CD4-positive, alpha-beta T cell treated with Interleukin-4 for 4 hours (primary cell): ENCODE results near the gene BARHL1.

ENCODE experiments used
- DNase-seq: peaks from one replicate; pipeline ENCODE4 v3.0.0-alpha.2; 2020

BARHL1 gene

GRCh38 chr9:132582276-132582785 is at the start of gene BARHL1:
Gene BARHL1 (plus strand): TSS chr9:132582606. CDS start chr9:132582798, 192 bp downstream.
- no peak for DNase-seq

DNA sequence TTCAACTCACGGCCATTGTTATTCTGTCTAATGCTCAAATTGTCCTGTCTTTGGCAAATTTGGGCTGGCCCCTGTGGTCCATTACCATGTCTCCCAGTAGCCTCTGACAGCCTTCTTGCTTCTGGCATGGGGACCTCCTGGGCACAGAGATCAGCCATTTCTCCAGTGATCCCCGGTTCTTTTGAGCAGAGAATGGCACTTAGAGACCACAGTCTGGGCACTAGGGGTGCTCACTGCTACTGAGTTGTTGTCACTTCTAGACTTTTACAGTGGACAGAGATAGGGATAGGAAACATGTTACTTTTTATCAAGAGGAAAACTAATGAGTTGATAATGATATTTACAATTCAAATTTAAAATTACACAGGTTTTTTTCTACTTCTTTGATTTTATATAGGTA is 47.6 kb upstream of the BARHL1 start:
- no peak for DNase-seq

DNA sequence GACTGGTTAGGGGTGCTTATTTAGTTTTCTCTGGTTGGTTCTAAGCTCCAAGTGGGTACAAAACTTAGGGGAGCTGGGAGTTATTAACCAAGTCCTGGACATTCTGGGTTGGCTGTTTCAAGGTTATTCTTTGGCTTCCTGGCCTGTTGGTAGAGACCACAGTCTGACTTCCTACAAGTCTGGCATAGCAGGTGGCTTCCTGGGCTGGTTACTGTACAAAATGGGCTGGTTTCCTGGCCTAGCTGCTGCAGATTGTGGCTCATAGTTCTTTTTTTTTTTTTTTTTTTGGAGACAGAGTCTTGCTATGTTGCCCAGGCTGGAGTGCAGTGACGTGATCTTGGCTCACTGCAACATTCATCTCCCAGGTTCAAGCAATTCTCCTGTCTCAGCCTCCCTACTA is 46.3 kb upstream of the BARHL1 start:
- no peak for DNase-seq

- DNase-seq = no peak
Measured at GRCh38 chr9:132537352-132537751, 45.1 kb upstream of the BARHL1 start.

DNA sequence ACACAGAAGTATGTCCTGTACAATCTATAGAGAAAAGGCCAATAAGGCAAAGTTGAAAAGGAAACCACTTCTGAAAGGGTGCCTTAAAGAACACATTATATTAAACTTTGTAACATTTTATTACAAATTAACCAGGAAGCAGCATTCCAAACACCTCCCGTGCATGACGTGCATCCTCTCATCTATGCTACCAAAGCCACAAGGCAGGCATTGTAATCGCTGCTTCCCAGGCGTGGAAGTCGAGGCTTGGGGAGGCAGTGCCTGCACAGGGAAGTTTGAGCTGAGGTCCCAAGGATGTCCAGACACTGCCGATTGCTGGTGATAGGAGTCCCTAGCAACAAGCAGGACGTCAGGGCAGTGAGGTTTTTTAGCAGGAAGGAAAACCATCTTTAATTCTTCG is 44.3 kb upstream of the BARHL1 start:
- no peak for DNase-seq

DNA sequence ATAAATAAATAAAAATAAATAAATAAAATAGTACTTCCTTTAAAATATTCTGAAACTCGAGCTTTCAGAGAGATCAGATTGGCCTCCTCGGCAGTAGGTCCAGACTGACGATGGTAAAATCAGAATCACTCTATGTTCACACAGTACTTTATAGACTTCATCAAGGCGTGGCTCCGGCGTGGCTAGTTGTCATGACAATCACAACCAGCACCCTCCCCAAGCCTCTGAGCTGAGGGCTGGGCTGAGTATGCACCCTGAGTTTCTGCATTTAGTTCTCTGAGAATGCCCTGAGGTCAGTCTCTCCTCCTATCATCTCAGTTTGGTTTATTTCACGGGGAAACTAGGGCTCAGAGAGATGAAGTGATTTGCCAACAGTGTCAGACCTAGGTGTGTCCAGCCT is 43.3 kb upstream of the BARHL1 start:
- no peak for DNase-seq

DNA sequence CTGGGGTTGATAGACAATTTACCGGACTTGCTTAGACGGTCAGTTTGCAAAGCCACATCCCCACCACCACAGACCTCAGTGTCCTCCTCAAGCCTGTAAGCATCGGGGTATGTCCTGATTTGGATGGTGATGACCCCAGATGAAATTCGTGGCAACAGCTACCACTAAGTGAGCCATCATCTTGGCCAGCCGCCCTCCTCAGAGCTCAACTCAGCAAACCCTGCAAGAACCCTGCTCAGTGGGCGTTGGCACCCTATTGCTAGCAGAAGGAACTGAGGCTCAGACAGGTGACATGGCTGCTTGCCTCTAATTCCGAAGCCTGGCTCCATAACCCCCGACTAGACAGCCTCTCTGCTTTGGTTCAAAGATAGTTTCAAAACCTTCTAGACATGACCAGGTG is 41.4 kb upstream of the BARHL1 start:
- no peak for DNase-seq

GRCh38 chr9:132541870-132542830 is 40.3 kb upstream of the BARHL1 start:
- DNase-seq = no peak

- no peak for DNase-seq
Measured at GRCh38 chr9:132543251-132543650, 39.2 kb upstream of the BARHL1 start.

- no peak for DNase-seq
Measured at GRCh38 chr9:132543960-132544359, 38.4 kb upstream of the BARHL1 start.

DNA sequence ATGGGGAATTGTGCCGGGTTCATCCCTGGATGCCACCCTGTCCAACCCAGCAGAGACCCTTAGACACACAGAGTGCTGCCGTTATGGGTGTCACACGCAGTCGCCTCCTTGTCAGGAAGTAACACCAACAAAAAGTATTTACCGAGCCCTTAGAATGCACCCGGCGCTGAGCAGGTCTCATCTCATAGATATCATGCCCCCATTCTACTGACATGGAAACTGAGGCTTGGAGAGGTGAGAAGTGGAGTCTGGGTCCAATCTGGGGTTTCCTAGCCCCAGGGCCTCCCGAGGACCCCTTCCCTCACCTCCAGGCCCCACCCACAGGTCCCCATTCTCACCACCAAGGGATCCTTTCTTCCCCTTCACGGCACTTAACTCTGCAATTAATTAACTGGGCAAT is 36.8 kb upstream of the BARHL1 start:
- DNase-seq = no peak

- no peak for DNase-seq
Measured at GRCh38 chr9:132546148-132547051, 36.0 kb upstream of the BARHL1 start.

- no peak for DNase-seq
Measured at GRCh38 chr9:132547052-132547431, 35.4 kb upstream of the BARHL1 start.

GRCh38 chr9:132547436-132547835 is 35.0 kb upstream of the BARHL1 start:
- no peak for DNase-seq

DNA sequence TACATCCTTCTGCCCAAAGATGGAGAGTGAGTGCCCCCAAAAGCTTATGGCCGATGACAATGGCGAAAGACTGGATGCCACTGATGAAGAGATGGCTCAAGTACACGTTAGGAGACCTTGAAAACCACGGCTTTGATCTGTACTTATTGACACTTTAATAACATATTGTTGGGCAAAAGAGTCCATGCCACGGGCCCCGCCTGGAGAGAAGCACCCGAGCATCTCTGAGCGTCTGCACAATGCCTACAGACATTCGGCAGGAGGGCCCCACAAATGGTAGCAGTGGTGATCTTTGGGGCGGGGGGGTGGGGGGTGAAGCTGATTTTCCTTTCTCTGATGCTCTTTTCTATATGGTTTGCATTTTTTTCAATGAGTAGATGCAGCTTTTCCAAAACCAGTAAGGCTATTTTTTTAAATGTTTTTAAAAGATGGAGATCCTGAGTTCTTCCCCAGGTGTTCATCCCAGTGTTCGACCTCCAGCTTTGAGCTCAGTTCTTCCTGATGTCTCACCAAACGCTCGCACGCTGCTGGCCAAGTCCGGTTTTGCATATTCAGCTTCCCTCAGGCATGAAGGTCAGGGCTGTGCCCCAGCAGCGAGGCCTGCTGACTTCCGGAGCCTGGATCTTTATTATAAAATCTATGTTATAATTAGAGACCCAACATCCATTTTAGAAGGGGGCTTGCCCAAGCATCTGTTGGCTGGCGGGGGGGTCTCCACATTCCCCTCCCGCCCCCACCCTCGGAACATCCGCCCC is 34.3 kb upstream of the BARHL1 start:
- no peak for DNase-seq

GRCh38 chr9:132548751-132549640 is 33.4 kb upstream of the BARHL1 start:
- no peak for DNase-seq

DNA sequence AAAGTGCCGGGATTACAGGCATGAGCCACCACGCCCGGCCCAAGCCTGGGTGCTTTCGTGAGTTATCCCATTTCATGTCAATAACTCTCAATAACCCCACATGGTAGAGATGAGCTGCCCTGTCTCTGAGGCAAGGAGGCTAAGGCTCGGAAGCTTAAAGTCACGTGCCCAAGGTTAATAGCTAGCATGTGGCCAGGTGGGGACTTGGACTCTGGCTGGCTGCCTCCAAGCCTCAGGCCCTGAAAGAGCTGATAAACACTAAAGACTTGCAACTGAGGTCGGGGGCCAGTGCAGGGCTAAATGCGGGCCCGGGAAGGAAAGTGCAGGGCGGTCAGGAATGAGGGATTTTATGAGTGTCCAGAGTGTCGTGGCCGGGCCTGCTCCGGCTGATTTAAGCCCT is 30.9 kb upstream of the BARHL1 start:
- no peak for DNase-seq

DNA sequence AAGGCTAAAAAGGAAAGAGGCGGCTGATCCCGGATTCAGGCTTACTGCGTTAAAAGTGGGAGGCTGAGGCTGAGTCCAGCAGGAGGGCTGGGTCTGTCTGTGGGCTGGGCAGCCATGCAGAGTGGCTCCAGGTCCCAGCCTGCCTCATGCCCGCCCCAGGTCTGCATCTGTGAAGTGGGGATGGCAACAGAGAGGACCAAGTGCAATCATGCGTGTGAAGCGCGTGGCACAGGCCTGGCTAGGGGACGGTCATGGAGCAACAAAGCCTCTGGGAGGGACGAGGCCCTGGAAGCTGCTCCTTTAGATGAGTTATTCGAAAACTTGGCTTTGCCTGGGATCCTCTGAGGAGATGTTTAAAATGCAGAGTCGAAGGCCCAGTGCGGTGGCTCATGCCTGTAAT is 30.4 kb upstream of the BARHL1 start:
- no peak for DNase-seq

GRCh38 chr9:132554755-132555154 is 27.7 kb upstream of the BARHL1 start:
- no peak for DNase-seq

GRCh38 chr9:132555528-132555927 is 26.9 kb upstream of the BARHL1 start:
- no peak for DNase-seq

- DNase-seq = no peak
Measured at GRCh38 chr9:132556235-132556634, 26.2 kb upstream of the BARHL1 start.

DNA sequence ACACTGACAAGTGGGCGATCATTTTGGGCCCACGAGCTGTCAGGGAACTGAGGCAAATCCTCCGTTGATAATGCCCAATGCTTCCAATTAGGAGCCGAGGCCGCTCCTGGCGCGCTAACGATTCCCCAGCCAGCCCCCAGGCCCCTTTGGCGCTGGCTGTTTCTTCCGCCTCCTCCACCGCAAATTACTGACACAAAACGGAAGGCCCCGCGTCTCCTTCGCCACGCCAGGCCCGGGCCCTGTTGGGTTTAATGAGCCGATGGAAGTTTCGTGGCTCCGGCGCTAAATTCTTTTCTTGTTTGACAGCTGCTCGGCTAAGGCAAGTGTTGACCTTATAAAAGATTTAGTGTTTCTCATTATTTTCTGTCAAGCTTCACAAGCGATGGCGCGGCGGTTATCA is 25.7 kb upstream of the BARHL1 start:
- no peak for DNase-seq
